ENCODE results near the gene TPRN. TPM values are rescaled to one million over a fixed set of nuclear protein-coding genes. Genes with fewer than 3 reads are reported as not detected.

The TPRN gene
- total and polyA plus RNA-seq, 2 donors (not counting 3 experiments of a cell fraction or from before 2014, with no cell fraction given), result 4.3 to 12.4 TPM

DNA sequence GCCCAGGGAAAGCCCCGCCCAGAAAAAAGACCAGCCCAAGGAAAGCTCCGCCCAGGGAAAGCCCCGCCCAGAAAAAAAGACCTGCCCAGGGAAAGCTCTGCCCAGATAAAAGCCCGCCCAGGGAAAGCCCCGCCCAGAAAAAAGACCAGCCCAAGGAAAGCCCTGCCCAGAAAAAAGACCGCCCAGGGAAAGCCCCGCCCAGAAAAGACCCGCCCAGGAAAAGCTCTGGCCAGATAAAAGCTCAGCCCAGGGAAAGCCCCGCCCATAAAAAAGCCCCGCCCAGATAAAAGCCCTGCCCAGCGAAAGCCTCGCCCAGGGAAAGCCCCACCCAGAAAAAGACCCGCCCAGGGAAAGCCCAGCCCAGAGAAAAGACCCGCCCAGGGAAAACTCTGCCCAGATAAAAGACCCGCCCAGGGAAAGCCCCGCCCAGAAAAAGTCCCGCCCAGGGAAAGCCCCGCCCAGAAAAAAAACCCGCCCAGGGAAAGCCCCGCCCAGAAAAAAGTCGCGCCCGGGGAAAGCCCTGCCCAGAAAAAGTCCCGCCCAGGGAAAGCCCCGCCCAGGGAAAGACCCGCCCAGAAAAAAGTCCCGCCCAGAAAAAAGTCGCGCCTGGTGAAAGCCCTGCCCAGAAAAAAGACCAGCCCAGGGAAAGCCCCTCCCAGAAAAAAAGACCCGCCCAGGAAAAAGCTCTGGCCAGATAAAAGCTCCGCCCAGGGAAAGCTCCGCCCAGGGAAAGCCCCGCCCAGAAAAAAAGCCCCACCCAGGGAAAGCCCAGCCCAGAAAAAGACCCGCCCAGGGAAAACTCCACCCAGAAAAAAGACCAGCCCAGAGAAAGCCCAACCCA lies 49.7 kb downstream of the TPRN start:
- CTCF ChIA-PET, result interaction anchor here (0.7 to 2.4 kb wide), 4 partner anchors 21 to 450 kb away, joined by 4 to 6 read pairs (median 4); no protein-coding TSS in a partner anchor
- BruUV-seq (replicated peaks), result no TSS peak

More for the DNA sequence above, 49.7 kb downstream of the TPRN start:
- no peaks in the 10 kb centered on the region for H3K27me3 ChIP-seq (ENCODE audit: control insufficient read depth in 2 of 2, insufficient read depth in 2 of 2, low read length in 2 of 2)
- H3K4me1 ChIP-seq (ENCODE audit: control insufficient read depth, extremely low read depth, insufficient read depth, low read length), result no peaks in the 10 kb centered on the region
- no peak overlapping the region for H3K9ac ChIP-seq (replicated peaks; ENCODE audit: extremely low read depth, insufficient read depth, low read length)
- intact Hi-C loops (cut with micrococcal nuclease), result no loop called here
- TF ChIP-seq GATA2 (IDR thresholded peaks at IDR 0.05; ENCODE audit: insufficient read depth, insufficient read length, low read depth, low read length) (no peak), MYC (IDR thresholded peaks at IDR 0.05; ENCODE audit: low read depth, low read length) (no peak), POLR2A (IDR thresholded peaks at IDR 0.05; ENCODE audit: low read depth, low read length) (no peak), POLR2AphosphoS5 (IDR thresholded peaks at IDR 0.05; ENCODE audit: insufficient read depth, low read depth, low read length) (no peak), FOS (IDR thresholded peaks at IDR 0.05; ENCODE audit: borderline replicate concordance, insufficient read depth, low read length) (no peak), EZH2 (IDR thresholded peaks at IDR 0.05; ENCODE audit: borderline replicate concordance, low read depth, low read length, severe bottlenecking) (no peak), JUN (IDR thresholded peaks at IDR 0.05; ENCODE audit: borderline replicate concordance, insufficient read depth, insufficient read length, low read depth) (no peak)
- TF ChIP-seq, protein P1, sequence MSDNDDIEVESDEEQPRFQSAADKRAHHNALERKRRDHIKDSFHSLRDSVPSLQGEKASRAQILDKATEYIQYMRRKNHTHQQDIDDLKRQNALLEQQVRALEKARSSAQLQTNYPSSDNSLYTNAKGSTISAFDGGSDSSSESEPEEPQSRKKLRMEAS (IDR thresholded peaks at IDR 0.05; ENCODE audit: insufficient read depth, insufficient read length), result no peak
- TF ChIP-seq, protein P2, sequence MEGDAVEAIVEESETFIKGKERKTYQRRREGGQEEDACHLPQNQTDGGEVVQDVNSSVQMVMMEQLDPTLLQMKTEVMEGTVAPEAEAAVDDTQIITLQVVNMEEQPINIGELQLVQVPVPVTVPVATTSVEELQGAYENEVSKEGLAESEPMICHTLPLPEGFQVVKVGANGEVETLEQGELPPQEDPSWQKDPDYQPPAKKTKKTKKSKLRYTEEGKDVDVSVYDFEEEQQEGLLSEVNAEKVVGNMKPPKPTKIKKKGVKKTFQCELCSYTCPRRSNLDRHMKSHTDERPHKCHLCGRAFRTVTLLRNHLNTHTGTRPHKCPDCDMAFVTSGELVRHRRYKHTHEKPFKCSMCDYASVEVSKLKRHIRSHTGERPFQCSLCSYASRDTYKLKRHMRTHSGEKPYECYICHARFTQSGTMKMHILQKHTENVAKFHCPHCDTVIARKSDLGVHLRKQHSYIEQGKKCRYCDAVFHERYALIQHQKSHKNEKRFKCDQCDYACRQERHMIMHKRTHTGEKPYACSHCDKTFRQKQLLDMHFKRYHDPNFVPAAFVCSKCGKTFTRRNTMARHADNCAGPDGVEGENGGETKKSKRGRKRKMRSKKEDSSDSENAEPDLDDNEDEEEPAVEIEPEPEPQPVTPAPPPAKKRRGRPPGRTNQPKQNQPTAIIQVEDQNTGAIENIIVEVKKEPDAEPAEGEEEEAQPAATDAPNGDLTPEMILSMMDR (IDR thresholded peaks at IDR 0.05; ENCODE audit: extremely low read depth in 1 of 2, insufficient read depth in 1 of 2, low read depth in 1 of 2, low read length in 2 of 2), result no peak
- no peaks in the 10 kb centered on the region for H3K9me3 ChIP-seq (replicated peaks; ENCODE audit: control insufficient read depth, insufficient read depth, low read length)
- no peaks in the 10 kb centered on the region for H3K79me2 ChIP-seq (ENCODE audit: control insufficient read depth, insufficient read depth, low read length)
- FAIRE-seq (peak; percentile 18), DNase-seq (ENCODE audit: low read depth, low spot score) (peak; percentile 12)
- POLR2A ChIA-PET, result interaction anchor here (0.8 kb wide), 1 partner anchor 224 kb away, joined by 9 read pairs; no protein-coding TSS in a partner anchor
- H4K20me1 ChIP-seq (replicated peaks; ENCODE audit: control insufficient read depth, extremely low read depth, insufficient read depth, low read length), result no peaks in the 10 kb centered on the region
- no peak overlapping the region for H3K4me2 ChIP-seq (ENCODE audit: insufficient read depth, low read length)
- H2AFZ ChIP-seq (ENCODE audit: low read depth, low read length), result no peak overlapping the region
- H3K9me1 ChIP-seq (replicated peaks; ENCODE audit: control insufficient read depth, extremely low read depth, insufficient read depth, low read length), result no peaks in the 10 kb centered on the region
- H3K4me3 ChIP-seq (replicated peaks in 1 of 3; ENCODE audit: insufficient read depth in 1 of 3, low read depth in 1 of 3, low read length in 3 of 3), result no peak overlapping the region
- dilution Hi-C loops (cut with MboI; ENCODE audit: extremely low pct_ligation_motif_present, low sequenced_read_pairs), result no loop called here
- H3K27ac ChIP-seq (ENCODE audit: insufficient read depth, low read depth, low read length), result no peak overlapping the region
- H3K36me3 ChIP-seq (ENCODE audit: control insufficient read depth in 2 of 2, extremely low read depth in 1 of 2, insufficient read depth in 2 of 2, low read length in 2 of 2), result no peaks in the 10 kb centered on the region
